ENCODE measurements around the gene PDCD4.
A peak's percentile ranks its signal among the peaks of the same experiment; 100 is the strongest.

Gene PDCD4

DNA sequence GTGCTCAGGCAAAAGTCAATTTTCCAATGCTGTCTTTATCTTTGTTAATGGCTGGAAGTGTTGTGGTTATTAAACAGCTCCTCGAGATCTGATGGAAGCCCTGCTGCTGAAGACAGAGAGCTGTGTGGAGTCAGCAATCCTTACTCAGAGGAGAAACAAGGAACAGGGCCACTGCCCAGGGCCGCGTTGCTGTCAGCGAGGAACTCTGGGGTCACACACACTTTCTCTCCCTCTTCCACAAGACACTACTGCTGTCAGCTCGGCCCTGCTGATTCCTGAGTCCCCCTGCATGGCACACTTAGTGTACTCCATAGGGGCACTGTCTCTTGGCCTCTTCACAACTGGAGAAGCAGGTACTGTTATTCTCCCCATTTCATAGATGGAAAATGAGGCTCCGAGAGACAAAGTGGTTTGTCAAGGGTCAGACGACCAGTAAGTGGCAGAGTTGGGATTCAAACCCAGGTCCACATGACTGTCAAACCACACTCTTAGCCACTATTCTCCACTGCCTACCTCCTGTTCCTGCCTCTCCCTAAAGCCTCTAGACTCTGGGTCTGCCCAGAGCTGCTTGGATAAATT lies 29.3 kb upstream of the PDCD4 start:
- no peak for DNase-seq

DNA sequence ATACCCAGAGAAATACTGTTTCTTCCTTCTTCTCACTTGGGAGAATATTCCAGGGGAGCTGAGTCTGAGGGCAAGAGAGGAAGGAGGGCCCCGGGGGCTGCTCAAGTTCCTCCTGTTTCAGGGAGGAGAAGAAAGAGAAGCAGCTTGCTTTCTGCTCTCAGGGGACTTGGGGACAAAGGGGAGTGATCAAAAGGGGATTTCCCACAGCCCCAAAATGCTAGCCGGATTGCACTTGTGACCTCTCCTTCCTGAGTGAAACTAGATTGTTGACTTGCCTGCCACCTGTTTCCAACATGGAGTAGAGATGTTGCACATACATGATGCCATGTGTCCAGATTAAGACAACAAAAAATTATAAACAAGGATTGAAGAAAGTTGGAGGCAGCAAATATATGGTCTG lies 28.7 kb upstream of the PDCD4 start:
- DNase-seq = no peak

DNA sequence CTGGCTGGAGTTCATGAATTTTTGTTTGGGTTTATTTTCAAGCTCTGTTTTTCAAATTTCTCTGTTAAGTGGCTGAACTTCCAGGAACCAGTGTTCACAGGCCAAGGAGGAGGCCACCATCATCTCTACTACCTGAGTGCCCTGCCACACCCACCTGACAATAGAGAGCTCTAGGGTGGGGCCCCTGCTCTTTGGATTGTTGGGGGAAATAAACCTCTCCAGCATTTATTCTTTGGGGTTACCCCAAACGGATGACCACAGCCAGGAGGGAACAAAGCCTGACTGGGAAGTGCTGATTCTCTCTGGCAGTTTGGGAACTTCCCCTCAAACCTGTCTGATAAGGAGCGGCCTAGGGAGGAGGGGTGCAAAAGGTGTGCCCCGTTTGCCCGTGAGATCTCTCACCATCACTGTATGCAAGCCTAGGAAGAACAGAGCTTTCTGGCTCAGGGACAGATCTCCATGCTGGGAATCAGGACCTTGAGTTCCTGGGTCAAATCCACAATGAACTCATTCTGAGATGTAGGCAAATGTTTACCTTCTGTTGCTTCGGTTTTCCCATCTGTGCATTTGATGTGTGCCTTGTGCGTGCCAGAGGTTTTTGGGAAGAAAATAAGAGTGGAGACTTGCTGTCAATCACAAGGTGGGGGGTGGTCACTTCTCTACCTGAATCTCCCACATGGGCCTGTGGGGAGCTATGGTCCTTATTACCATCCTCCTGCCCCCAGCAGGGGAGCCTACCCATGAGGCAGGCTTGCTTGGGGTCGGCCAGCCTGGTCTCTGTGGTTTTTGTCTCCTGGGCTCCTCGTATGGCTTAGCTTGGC lies 27.7 kb upstream of the PDCD4 start:
- DNase-seq = no peak

DNA sequence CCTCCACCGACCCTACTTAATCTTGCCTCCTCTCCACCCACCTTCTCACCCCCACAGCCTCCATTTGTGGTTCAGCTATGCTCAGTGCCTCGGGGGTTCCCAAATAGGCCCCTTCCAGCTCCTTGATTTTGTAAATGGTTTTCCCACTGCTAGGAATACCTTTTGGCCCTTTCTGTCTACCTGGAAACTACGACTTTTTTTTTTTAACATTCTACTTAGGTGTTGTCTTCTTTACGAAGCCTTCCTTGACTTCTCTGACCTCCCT lies 27.2 kb upstream of the PDCD4 start:
- DNase-seq = no peak

DNA sequence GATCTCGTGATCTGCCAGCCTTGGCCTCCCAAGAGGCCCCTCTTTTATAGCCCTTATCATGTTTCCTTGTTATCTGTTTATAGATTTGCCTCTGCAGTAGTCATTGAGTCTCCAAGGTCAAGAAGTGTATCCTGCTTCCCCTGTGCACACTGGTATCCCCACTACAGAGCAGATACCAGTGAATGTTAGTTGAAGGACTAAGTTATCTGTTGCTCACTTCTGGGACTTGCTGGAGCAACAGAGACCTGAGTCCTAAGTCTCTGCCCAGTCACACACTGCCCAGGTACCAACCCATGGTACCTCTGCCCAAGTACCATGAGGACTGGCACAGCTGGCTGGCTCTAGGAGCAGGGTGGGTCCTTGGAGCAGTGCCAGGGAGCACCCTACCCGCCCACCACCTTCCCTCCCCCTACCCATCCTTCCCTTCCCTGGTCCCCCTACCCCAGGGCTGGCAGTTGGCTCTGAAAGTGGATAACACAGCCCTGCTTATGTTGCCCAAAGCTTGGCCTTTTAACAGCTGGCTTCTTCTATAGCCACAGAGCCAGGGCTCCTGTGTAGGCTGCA lies 26.5 kb upstream of the PDCD4 start:
- no peak for DNase-seq

DNA sequence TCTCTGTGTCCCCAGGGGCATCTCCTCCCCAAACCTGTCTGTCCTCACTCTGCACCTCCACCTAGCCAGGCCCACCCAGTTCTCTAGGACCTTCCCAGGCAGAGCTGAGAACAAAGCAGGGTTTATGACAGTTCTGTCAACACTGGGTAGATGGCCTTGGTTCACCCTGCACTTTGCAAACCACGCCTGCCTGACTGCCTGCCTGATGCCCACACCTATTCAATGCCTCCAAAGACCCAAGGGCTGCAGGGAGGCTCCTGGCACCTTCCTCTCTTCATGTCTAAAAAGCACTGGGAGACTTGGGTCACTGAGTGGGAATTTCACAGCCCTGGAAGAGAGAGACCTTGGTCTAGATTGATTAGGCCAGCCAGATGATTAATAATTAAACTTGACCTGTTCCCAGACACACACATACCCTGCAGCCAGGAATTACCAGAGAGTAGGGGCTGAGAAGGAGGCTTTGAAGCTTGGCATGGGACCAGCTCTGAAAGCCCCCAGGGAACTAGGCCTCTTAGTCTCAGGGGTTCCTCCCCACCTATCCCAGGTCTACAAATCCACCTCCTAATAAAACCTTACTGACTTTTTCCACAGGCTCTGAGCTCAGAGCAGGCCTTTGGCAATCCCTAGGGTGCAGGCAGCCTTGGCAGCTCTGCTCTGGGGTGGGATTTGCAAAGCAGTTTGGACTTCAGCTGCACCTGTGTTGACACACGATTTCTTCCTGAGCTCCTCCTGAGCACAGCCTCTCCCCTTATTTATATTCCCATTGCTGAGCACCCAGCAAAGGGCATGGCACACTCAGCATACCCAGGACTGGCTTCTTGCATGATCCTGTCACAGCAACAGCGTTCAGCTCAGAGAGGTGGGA lies 25.7 kb upstream of the PDCD4 start:
- no peak for DNase-seq

DNA sequence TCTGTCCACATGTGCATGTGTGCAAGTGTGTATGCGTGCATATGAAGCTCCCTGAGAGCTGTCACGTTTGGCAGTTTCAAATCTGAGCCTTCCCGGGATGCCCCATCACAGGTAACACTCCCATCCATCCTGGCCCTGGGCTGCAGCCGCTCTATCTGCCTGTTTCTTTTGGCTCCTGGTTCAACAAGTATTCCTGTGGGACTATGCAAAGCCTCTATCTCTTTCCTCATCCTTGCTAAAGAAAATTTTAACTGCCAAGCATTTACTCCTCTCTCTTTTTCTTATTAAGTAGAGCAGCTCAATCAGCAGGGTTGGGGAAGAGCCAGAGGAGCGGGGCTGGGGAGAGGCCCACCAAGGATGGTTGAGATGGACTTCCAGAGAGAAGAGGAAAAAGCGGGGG lies 24.4 kb upstream of the PDCD4 start:
- DNase-seq = no peak

DNA sequence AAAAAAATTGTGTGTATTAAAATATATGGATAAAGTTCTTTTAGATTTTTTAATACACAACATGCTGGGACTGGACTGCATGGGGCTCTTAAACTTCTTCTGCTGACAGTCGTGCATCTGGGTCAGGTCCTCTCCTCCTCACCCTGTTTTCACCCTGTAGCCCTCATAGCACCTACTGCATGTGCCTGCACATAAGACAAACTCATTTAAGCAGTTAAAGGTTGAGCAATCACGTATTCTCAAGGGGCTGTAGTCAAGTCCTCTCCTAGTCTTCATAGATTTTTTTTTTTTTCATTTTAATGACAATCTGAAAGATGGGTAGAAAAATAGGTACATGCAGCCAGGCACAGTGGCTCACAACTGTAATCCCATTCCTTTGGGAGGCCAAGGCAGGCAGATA lies 23.6 kb upstream of the PDCD4 start:
- no peak for DNase-seq

DNA sequence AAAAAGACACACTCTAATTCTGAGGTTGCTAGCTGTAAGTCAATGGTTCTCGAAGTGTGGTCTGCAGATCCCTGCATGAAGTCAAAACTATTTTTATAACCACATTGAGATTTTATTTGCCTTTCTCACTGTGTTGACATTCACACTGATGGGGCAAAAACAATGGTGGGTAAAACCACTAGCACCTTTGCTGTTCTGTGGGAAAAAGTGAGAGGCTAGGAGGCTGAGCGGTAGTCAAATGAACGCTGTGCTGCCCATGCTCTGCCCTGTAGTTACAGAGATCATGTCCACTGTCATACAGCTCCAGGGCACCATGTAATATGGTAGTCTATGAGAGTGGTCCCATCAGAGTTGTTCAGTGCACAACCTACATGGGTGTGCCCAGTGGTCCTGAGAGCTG lies 21.6 kb upstream of the PDCD4 start:
- no peak for DNase-seq

DNA sequence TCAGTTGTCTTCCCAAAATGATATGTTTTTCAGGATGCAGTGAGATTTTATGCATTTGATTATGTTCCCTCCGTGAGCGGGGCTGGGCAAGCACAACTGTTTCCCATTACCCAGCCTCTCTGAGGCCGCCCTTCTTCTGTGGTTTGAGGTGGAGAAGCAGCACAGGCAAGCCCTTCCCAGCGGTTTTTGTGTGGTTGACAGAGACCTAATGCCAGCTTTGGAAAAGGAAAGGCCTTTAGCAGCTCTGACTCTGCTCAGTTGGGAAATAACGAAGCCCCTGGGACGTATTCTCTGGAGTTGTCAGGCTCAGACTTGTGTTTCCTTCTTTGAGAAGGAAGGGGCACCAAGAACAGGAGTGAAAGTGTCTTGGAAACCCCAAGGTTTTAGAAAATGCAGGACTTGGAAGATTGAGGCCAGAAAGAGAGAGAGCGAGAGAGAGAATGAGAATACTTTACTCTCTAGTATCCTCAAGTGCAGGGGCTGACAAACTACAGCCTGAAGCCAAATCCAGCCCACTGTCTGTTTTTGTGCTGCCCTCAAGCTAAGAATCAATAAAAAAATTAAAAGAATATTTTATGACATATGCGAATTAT lies 20.6 kb upstream of the PDCD4 start:
- no peak for DNase-seq

DNA sequence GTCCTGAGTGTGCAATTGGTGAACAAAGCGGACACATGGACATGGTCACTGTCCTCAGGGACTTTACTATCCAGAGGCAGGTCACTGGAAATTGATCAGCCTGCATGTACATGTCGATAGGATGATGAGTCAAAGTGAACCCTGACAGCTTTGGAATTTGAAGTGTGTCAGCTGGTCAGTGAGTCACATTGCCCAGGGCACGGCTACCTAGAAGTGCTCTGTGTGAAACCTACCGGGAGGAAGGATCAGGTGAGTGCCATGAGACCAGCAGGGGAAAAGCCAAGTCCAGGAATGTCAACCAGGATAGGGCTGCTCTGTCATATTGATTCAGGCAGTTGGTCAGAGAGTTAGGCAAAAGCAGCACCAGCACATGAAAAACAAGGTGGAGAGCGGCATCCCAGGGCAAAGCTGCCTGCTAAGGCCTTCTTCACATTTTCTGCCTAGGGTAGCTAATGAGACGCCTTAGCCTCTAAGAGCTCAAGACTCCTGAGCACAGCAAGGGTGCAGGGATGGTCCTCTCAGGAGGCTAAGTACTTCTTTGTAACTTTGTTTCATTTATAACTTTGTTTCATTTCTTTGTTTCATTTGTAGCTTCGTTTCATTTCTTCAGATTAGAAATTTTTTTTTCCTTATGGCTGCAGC lies 19.4 kb upstream of the PDCD4 start:
- DNase-seq = no peak

DNA sequence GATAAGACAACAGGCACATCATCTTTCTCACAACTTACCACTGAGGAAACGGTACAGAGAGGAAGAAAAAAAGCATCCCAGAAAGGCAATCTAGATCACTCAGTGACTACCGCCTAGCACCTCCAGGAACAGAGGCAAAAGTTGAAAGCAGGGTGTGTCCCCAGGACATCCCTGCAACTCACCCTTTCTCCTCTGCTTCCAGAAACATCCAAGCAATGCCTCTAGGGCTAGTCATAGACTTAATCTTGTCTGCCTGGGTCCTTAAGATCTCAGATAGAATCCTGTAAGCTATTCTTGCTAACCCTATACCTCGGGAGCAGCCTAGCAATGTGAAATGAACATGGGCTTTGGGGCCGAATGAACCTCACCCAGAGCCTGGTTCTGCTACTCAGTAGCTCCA lies 18.8 kb upstream of the PDCD4 start:
- DNase-seq = no peak

DNA sequence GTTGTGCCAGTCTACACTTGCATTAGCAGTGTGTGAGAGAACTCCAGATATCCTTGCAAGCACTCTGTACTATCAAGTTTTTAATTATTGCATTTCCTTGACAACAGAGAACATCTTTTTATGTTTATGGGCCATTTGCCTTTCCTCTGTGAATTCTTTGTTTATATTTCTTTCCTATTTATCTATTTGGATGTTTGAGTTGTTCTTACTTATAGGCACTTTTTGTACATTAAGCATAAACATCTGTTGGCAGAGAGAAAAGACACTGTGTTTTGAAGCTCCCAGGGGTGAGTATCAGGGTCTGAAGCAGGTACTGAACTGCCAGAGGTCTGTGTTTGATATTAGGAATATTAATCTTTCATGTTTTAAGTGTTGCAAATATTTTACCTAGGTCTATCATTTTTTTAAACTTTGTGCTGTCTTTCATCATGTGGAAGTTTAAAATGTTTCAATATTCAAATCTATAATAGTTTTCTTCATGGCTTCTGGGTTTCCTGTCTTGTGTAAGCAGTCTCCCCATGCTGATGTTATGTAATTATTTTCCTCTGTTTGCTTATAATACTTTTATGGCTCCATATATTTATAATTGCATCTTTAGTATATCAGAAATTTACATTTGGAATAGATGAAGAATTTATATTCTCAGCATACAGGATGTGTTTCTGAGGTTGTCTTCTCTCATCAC lies 17.7 kb upstream of the PDCD4 start:
- DNase-seq = no peak

DNA sequence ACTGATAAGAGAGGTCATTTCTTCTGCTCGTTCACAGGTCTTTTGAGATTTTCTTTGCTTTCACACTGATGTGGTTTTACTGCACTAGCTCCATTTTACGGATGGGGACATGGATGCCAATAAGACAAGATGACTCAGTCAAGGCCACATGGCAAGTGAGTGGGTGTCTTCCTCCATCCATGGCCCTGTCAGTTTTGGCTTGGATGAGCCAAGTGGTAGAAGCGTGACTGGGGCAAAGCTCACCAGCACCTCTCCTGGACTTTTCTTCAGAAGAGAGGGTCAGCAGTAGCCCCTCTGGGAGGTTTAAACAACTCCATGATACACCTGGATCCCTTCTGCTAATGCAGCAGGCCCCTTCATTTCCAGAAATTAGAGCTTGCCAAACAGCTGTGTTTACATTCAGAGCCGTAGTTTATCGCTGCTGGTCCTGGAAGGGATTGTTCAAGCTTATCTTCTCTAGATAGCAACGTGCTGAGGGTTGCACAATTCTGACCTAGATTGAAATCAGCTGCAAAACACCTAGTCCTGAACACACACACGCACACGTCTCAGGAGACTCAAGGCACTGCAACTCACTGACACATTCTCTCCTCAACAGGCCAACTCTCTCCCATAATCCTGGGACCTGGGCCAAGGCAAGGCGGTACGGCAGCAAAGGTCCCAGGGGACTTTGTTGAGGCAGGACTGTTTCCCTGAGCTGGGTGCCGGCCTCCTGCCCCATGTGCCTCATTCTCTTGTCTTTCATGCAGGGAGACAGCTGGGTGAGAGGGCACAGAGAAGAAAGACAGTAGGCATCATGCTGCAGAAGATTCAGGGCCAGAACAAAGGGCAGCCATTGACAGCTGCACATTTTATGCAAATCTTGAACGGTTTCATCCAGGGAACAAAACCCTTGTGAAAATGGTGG lies 14.2 kb upstream of the PDCD4 start:
- DNase-seq = peak; percentile 33 to 57

DNA sequence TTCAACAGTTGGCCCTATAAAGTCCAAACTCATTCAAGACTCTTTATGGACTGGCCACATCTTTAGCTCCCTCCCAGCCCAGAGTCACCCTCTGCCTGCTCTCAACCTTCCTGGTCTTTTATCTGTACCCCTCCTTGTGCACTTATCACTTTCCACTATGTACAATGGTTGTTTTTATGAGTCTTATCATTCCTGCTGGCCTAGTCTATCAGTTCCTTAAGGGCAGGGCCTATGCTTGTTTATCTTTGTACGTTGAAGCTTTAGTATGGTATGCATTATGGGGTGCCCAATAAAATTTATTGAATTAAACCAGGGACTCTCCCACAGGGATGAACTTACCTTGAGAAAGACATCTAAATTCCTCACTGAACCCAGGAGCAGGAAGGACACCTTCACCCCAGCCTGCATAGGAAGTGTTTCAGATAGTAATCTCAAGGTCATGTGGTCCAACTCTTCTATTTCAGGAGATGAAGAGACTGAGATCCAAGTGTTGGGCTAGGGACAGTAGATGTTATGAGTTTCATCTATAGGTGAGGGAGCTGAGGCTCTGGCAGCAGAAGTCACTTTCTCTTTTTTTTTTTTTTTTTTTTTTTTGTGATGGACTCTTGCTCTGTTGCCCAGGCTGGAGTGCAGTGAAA lies 13.3 kb upstream of the PDCD4 start:
- no peak for DNase-seq

DNA sequence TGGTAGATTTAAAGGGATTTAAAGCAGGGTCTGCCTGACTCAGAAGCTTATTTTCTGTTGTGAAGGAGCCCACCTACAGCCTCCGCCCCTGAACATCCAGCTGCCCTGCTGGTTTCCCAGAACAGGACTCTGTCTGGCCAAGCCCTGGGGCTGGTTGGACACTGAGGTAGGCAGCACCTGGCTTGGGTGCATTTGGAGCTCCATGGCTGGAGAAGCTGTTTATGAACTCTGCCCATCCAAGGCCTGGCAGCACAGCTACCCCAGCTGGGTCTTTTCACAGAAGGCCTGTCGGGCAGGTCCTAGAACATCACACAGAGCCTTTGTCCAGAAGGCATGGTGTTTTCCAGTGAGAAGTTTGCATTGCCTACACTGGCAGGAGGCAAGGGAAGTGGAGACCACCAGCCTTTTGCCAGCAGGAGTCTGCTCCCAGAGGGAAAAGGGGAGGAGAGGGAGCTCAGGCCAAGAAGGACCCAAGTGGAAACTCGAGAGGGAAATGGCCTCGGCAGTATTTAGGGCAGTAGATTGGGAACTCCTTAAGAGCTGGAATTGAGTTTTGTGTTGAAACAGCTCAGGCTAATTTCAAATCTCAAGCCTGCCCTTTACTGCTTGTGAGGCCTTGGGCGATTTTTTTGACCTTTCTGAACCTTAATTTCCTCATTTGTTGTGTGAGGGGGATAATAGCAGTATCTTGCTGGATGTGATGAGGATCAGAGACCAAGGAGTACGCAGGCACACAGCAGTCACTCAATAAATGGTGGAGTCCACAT lies 12.3 kb upstream of the PDCD4 start:
- DNase-seq = no peak

DNA sequence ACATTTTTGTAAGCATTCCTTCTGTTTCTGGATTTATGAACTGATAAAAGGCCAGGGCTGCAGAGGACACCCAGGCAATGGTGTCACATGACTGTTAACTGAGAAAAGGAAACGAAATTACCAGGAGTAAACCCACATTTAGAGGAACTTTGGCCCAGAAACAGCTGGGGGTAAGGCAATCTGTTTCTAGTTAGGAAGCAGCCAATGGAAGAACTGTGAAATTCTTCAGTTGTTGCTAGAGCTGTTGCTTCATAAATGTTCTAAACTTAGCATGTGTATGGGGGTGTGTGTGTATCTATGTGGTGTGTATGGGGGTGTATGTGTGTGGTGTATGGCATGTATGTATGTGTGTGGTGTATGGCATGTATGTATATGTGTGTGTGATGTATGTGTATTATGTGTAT lies 11.8 kb upstream of the PDCD4 start:
- no peak for DNase-seq

DNA sequence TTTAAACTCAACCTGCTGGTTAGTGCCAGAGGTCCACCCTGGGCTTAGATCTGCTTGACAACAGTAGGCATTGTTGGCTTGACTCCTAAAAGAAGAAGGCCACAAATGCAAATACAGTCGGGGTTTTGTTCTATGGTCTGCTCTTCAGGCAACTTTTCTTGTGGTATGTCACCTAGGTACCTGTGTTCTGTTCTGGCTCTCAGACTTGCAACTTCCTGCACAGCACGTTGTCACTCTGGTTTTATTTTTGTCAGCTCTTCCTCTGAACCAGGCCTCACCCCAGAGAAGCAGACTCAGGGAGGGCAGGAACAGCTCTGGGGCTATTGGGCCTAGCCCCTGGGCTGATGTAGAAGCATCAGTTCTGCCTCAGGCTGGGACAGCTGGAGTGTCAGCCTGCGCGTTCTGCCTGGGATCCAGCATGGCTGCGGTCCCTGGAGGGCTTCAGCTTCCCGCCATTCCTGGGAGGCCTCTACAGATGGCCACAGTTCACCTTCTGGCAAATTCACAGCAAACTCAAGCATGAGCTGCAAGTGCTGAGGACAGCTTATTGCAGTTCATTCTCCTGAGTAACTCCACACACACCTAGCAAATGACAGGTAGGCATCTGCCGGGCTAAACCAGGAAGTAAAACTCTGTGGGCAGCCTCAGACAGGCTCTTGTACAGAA lies 11.0 kb upstream of the PDCD4 start:
- no peak for DNase-seq

DNA sequence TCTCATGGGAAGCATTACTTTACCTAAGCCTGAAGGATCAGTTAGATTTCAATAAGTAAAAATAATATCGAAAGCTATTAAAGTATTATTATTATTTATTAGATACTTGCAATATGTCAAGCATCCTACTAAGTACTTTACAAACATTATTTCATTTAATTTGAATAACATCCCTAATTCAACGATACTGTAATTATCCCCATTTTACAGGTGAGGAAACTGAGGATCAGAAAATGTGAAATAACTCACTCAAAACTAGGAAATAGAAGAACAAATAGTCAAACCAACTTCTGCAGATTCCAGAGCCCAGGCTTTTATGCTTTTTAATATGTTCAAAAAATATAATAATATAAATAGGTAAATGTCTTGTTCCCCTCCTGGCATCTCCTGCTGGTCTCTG lies 10.3 kb upstream of the PDCD4 start:
- no peak for DNase-seq
